Gastroesophageal sphincter (tissue), 4 donors: Measurements from ENCODE around the gene GSC2. TPM values are rescaled to one million over a fixed set of nuclear protein-coding genes. Genes with fewer than 3 reads are reported as not detected.
A peak's percentile ranks its signal among the peaks of the same experiment; 100 is the strongest.

Experiments used
- ATAC-seq: fragments of 150-250 bp; one replicate; pipeline ENCODE4 v1.9.1; 2016; ENCODE audit warnings: mild to moderate bottlenecking, moderate library complexity
- H3K27ac ChIP-seq, 4 donors: fragments of 200-600 bp; sonication (generic) in 3 of 4; 1 replicate in 3 of 4; 2 replicates in 1 of 4; pipeline ENCODE4 v1.5.1; 2016 to 2019
- H3K27me3 ChIP-seq: fragments of 200-600 bp; sonication (generic); one replicate; pipeline ENCODE4 v1.5.1; 2019
- H3K36me3 ChIP-seq, 2 donors: fragments of 200-600 bp; sonication (generic); one replicate each; pipeline ENCODE4 v1.5.1; 2019; ENCODE audit warnings: control low read depth in 1 of 2
- H3K4me1 ChIP-seq, 3 donors: fragments of 200-600 bp; sonication (generic); 1 replicate in 2 of 3; 2 replicates in 1 of 3; pipeline ENCODE4 v1.5.1; 2016 to 2019; ENCODE audit warnings: control low read depth in 2 of 3
- H3K4me3 ChIP-seq, 2 donors: fragments of 200-600 bp; sonication (generic); one replicate each; pipeline ENCODE4 v1.5.1; 2019; ENCODE audit warnings: mild to moderate bottlenecking in 1 of 2, moderate library complexity in 1 of 2
- H3K9me3 ChIP-seq, 3 donors: fragments of 200-600 bp; sonication (generic); one replicate each; pipeline ENCODE4 v1.5.1; 2017 to 2019; ENCODE audit warnings: control low read depth in 2 of 3
- EP300 ChIP-seq: sonication (generic); formaldehyde crosslinking; IDR thresholded peaks from one replicate; pipeline ENCODE4 v1.6.1; 2017; ENCODE audit warnings: antibody characterized with exemption, mild to moderate bottlenecking
- POLR2A ChIP-seq, 2 donors: fragments of 450-650 bp; IDR thresholded peaks; one replicate each; pipeline ENCODE4 v1.6.1; 2017; ENCODE audit warnings: antibody characterized with exemption in 2 of 2, mild to moderate bottlenecking in 2 of 2, moderate library complexity in 1 of 2
- POLR2AphosphoS5 ChIP-seq: sonication (generic); formaldehyde crosslinking; IDR thresholded peaks from one replicate; pipeline ENCODE4 v1.6.1; 2017; ENCODE audit warnings: antibody characterized with exemption
- WGBS, 2 donors: methylation state at CpG; one replicate each; pipeline ENCODE4 v1.1.5; 2018; ENCODE audit warnings: low coverage in 1 of 2; 5-methylcytosine and 5-hydroxymethylcytosine counted together
- total RNA-seq, 4 donors: library from RNA; depleted of rRNA; stranded (reverse); fragments of >200 nt; gene quantifications; one replicate each; pipeline ENCODE4 v1.1.0, GENCODE V29; 2016
- TF ChIP-seq, protein P1 (sequence below), 4 experiments: fragments of 200-600 bp in 2 of 4; fragments of 450-650 bp in 2 of 4; sonication (generic) in 1 of 4; IDR thresholded peaks; one replicate each; pipeline ENCODE4 v1.5.1; 2017 to 2019; ENCODE audit warnings: antibody characterized with exemption in 4 of 4, mild to moderate bottlenecking in 2 of 4, moderate library complexity in 2 of 4

The GSC2 gene
- total RNA-seq, 4 donors from 2014 or later = not detected

DNA sequence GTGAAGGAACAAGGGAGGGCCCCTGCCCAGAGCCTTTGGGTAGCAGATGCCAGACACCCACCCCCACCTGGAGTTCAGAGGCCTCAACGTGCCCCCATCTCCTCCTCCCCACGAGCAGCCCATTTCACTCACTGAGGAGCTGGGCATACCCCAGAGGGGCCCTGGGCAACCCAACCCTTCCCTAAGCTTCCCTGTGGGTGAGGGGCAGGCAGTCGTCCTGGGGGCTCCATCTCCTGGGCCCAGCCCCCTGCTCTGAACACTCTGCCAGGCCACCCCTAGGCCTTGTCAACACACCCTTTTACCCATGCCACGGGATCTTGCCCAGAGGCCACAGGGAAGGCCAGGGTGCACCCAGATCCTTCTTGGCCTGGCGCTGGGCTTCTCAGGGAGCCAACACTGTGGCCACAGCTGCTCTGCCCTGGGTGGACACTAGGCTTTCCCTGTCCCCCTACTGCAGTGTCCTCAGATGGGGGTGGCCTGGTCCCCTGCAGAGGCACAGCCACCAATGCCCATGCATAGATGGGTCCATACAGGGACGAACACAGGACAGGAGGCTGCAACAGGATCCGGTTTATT is 25.0 kb upstream of the GSC2 start:
- peaks cover 0 to 85% (median 46%) of the 10 kb centered on the region in 3 donors for H3K4me1 ChIP-seq
- peaks cover 0 to 10% of the 10 kb centered on the region in 2 donors for H3K36me3 ChIP-seq
- H3K9me3 ChIP-seq = no peaks in the 10 kb centered on the region
- no peak overlapping the region for H3K4me3 ChIP-seq
- no peak for ATAC-seq
- TF ChIP-seq EP300 (no peak), POLR2AphosphoS5 (no peak), POLR2A (IDR thresholded peaks at IDR 0.05) (no peak)
- TF ChIP-seq, protein P1, sequence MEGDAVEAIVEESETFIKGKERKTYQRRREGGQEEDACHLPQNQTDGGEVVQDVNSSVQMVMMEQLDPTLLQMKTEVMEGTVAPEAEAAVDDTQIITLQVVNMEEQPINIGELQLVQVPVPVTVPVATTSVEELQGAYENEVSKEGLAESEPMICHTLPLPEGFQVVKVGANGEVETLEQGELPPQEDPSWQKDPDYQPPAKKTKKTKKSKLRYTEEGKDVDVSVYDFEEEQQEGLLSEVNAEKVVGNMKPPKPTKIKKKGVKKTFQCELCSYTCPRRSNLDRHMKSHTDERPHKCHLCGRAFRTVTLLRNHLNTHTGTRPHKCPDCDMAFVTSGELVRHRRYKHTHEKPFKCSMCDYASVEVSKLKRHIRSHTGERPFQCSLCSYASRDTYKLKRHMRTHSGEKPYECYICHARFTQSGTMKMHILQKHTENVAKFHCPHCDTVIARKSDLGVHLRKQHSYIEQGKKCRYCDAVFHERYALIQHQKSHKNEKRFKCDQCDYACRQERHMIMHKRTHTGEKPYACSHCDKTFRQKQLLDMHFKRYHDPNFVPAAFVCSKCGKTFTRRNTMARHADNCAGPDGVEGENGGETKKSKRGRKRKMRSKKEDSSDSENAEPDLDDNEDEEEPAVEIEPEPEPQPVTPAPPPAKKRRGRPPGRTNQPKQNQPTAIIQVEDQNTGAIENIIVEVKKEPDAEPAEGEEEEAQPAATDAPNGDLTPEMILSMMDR (IDR thresholded peaks at IDR 0.05) = no peak
- 60% methylated on average over 1 of the region's 7 CpGs; no CpG with 5 or more reads in 1 of the 2 donors for WGBS, 2 donors
- no peaks in the 10 kb centered on the region for H3K27me3 ChIP-seq
- peak overlapping the region in 2 of 4 donors; percentile 28 to 30 for H3K27ac ChIP-seq

DNA sequence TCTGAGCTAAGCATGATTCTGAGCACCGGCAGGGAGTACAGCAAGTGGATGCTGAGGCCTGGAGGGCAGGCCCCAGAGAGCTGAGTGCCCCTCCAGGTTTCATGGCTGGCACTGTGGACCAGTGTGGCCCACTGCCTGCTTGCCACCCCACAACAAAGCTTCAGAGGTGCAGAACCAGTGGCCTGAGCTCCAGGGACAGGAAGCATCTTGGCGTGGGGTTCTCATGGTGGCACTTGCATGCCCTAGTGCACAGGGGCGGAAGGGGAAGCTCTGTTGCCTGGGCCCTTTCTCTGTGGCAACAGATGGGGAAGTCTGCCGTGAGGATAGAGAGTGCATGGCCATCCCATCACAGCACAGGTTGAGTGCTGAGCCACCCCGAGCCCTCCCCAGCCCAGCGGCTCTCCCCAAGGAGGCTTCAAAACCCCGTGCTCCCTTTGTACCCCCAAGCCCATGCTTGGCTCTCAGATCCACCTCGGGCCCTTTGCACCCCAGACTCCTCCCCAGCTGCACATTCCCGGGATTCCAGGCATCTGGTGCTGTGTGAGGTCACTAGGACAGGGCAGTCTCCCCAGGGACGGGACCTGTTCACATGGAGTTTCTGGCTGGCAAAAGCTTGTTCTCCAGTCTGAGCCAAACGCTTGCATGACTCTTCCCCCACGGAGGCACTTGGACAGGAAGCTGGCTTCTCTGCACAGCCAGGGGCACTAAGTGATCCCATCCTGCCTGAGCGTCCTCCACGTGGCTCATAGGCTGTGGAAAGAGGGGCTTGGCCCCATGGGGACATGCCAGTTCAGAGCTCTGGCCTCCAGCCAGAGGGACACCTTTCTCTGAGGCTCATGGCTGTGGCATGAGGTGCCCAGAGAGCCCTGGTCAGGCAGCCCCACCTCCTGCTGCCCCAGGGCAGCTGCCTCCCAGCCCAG is 24.3 kb upstream of the GSC2 start:
- ATAC-seq = no peak
- TF ChIP-seq, protein P1 (IDR thresholded peaks at IDR 0.05) = no peak
- TF ChIP-seq POLR2AphosphoS5 (no peak), EP300 (no peak), POLR2A (IDR thresholded peaks at IDR 0.05) (no peak)
- 40% methylated on average over 1 of the region's 14 CpGs; no CpG with 5 or more reads in 1 of the 2 donors for WGBS, 2 donors
- Histone ChIP-seq H3K4me1 (peaks cover 0 to 87% (median 53%) of the 10 kb centered on the region in 3 donors), H3K36me3 (peaks cover 0 to 10% of the 10 kb centered on the region in 2 donors), H3K4me3 (no peak overlapping the region), H3K9me3 (no peaks in the 10 kb centered on the region), H3K27me3 (peaks cover 5% of the 10 kb centered on the region), H3K27ac (peak overlapping the region in 2 of 4 donors; percentile 30 to 35)

DNA sequence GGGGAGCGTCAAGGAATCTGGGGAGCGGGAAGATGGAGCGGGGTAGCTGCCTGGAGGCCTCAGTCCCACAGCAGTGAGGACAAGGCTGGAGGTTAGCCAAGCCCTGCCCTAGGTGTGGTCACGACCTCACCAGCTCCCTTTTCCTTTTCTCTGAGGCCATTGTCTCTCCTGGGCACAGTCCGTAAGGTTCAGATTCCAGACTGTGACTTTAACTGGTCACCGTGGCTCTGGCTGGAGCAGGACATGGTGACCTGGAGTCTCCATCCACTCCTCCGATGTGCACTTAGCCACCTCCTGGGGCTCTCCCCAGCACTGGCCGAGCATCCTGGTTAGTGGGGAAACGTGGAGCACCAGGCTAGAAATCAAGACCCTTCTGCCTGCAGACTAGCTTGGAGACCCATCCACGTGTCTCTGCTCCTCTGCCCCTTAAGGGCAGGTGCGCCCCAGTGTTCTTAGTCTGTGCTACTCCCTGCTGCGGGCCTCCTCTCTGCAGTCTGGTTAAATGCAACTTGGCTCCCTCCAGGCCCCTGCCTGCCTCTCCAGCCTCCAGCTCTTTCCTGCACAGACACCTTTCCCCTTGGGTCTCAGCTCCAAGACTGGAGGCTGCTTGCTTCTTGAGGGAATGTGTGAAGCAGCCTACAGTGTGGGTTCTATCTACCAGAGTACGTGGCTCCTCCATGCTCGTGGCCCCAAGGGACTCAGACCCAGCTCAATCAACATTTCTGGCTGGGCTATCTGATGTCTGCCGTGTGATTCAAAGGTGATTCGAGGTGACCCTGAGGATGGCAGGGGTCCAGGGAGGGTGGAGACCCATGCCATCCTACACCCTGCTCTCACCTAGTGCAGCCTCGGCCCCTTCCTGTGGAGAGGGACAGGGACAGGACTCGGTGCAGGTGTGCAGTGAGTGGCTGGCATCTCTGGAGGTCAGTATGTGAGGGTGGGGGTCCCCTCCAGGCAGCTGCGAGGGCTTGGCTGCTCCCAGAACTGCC is 23.2 kb upstream of the GSC2 start:
- Histone ChIP-seq H3K4me3 (no peak overlapping the region), H3K4me1 (peaks cover 0 to 86% (median 56%) of the 10 kb centered on the region in 3 donors), H3K27ac (no peak overlapping the region), H3K36me3 (peaks cover 0 to 10% of the 10 kb centered on the region in 2 donors), H3K27me3 (peaks cover 15% of the 10 kb centered on the region), H3K9me3 (no peaks in the 10 kb centered on the region)
- WGBS, 2 donors = 100% methylated on average over 1 of the region's 19 CpGs; no CpG with 5 or more reads in 1 of the 2 donors
- ATAC-seq = no peak
- TF ChIP-seq POLR2AphosphoS5 = no peak
- TF ChIP-seq, protein P1 (IDR thresholded peaks at IDR 0.05) = no peak
- TF ChIP-seq EP300 = no peak
- TF ChIP-seq POLR2A (IDR thresholded peaks at IDR 0.05) = no peak

DNA sequence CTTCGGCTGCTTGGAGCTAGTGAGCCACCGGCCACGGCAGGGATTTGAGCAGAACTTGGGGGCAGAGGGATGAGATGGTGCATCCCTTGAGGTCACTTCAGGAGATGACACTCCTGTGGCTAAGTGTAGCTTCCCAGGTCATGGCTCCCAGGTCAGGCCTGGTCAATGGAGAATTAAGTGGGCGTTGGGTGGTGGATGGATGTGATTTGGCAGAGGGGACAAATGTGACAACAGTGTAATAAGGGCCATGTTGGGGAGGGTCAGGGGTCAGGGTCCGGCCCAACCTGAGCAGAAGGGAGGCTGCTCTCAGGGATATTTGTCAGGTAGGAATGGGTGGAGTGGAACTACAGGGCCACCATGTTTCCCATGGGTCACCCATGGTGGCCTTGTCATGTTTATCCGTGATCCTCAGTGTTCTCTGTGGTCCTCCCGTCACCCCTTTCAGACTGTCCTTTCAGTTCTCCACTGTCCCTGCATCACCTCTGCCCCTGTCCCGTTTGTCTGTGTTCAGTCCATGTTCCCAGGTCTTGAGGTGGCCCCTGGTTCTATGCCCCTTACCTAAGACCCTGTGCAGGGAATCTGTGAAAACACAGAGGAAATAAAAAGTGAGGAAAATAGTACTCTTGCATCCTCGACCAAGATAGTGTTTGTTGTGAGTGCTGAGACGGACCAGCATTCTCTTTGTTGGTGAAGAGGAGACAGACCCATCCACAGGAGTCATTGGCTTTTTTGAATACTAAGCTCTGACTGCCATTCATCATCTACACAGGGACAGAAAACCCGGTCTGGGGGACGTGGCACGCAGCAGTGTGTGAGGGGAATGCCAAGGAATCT is 22.3 kb upstream of the GSC2 start:
- peak overlapping the region; percentile 71 to 99 for H3K4me3 ChIP-seq
- H3K27ac ChIP-seq = peak overlapping the region; percentile 67 to 92 (median 88)
- no peaks in the 10 kb centered on the region for H3K9me3 ChIP-seq
- peaks cover 24% of the 10 kb centered on the region for H3K27me3 ChIP-seq
- peaks cover 0 to 10% of the 10 kb centered on the region in 2 donors for H3K36me3 ChIP-seq
- TF ChIP-seq POLR2AphosphoS5 = no peak
- TF ChIP-seq, protein P1 (IDR thresholded peaks at IDR 0.05) = no peak
- no peak for TF ChIP-seq EP300
- TF ChIP-seq POLR2A (IDR thresholded peaks at IDR 0.05) = no peak
- 32 to 54% methylated on average over 5 to 13 of the region's 13 CpGs for WGBS, 2 donors
- H3K4me1 ChIP-seq = peaks cover 0 to 78% (median 52%) of the 10 kb centered on the region in 3 donors
- no peak for ATAC-seq
